Measurements from ENCODE around the gene CTNNBL1.

GRCh38 chr20:37807471-37808232 is 113.8 kb downstream of the CTNNBL1 start:
- TF ChIP-seq CTCF (IDR thresholded peaks at IDR 0.05; ENCODE audit: low read depth, low read length), result no peak
- TF ChIP-seq, protein P1, sequence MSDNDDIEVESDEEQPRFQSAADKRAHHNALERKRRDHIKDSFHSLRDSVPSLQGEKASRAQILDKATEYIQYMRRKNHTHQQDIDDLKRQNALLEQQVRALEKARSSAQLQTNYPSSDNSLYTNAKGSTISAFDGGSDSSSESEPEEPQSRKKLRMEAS (IDR thresholded peaks at IDR 0.05; ENCODE audit: low read depth, low read length), result no peak

Data from NB4 (cell line).